SJSA1 (cell line): Measurements from ENCODE around the gene DDA1. TPM values are rescaled to one million over a fixed set of nuclear protein-coding genes. Genes with fewer than 3 reads are reported as not detected.
"Not testable (repeated sequence)": the region's sequence is repeated elsewhere in the genome, so short reads cannot be mapped to it uniquely, and the experiment has no call there.

Experiments used
- DNase-seq, 2 experiments: peaks; one replicate each; pipeline ENCODE4 v3.0.0-alpha.2; 2015 to 2020; ENCODE audit warnings: low spot score in 2 of 2, low read depth in 1 of 2
- H3K27ac ChIP-seq: fragments of 250-450 bp; sonication (Bioruptor Pico); 2 replicates; pipeline ENCODE4 v1.5.1; 2020; ENCODE audit warnings: mild to moderate bottlenecking, moderate library complexity
- H3K27me3 ChIP-seq: fragments of 250-450 bp; sonication (Bioruptor Pico); replicated peaks from 2 replicates; pipeline ENCODE4 v1.5.1; 2020; ENCODE audit warnings: mild to moderate bottlenecking, moderate library complexity
- H3K36me3 ChIP-seq: fragments of 250-450 bp; sonication (Bioruptor Pico); 2 replicates; pipeline ENCODE4 v1.5.1; 2020; ENCODE audit warnings: mild to moderate bottlenecking
- H3K4me1 ChIP-seq: fragments of 250-450 bp; sonication (Bioruptor Pico); replicated peaks from 2 replicates; pipeline ENCODE4 v1.6.1; 2021; ENCODE audit warnings: mild to moderate bottlenecking
- H3K4me3 ChIP-seq: fragments of 250-450 bp; sonication (Bioruptor Pico); 2 replicates; pipeline ENCODE4 v1.5.1; 2020; ENCODE audit warnings: mild to moderate bottlenecking
- H3K9me3 ChIP-seq: fragments of 250-450 bp; sonication (Bioruptor Pico); replicated peaks from 2 replicates; pipeline ENCODE4 v1.5.1; 2020; ENCODE audit warnings: mild to moderate bottlenecking
- total RNA-seq: library from RNA; depleted of rRNA; stranded (reverse); fragments of >200 nt; shearing (Covaris generic); gene quantifications from 2 replicates; pipeline ENCODE4 v1.2.3, GENCODE V29; 2014; rRNA removed

The DDA1 gene
- 74.7 and 107 TPM in 2 replicates for total RNA-seq

GRCh38 chr19:17309198-17309964 lies at the start of gene DDA1:
DDA1 (plus strand) TSS chr19:17309563; CDS start chr19:17309655, 92 bp downstream.
- Histone ChIP-seq H3K4me1 (peaks cover 33% of the 10 kb centered on the region), H3K4me3 (peak within 1 kb of the TSS; percentile 69)
- DNase-seq: peak; percentile 97 to 100

GRCh38 chr19:17259934-17260333 lies 49.4 kb upstream of the DDA1 start:
- H3K4me3 ChIP-seq: no peak overlapping the region
- H3K9me3 ChIP-seq: no peaks in the 10 kb centered on the region
- H3K4me1 ChIP-seq: no peaks in the 10 kb centered on the region
- no peak overlapping the region for H3K27ac ChIP-seq
- DNase-seq: no peak
- no peaks in the 10 kb centered on the region for H3K27me3 ChIP-seq
- no peaks in the 10 kb centered on the region for H3K36me3 ChIP-seq

More at GRCh38 chr19:17309198-17309964, at the start of gene DDA1:
- Histone ChIP-seq H3K9me3 (no peaks in the 10 kb centered on the region), H3K27ac (peak within 1 kb of the TSS; percentile 53), H3K36me3 (peaks cover 37% of the 10 kb centered on the region), H3K27me3 (no peaks in the 10 kb centered on the region)

- Histone ChIP-seq H3K9me3 (no peaks in the 10 kb centered on the region), H3K27ac (no peak overlapping the region), H3K36me3 (no peaks in the 10 kb centered on the region), H3K4me1 (no peaks in the 10 kb centered on the region), H3K4me3 (no peak overlapping the region), H3K27me3 (no peaks in the 10 kb centered on the region)
- peak; percentile 64 to 83 for DNase-seq
Observed at GRCh38 chr19:17260842-17261325, 48.5 kb upstream of the DDA1 start.

GRCh38 chr19:17262557-17262956 lies 46.8 kb upstream of the DDA1 start:
- no peak for DNase-seq
- no peaks in the 10 kb centered on the region for H3K9me3 ChIP-seq
- no peak overlapping the region for H3K4me3 ChIP-seq
- no peak overlapping the region for H3K27ac ChIP-seq
- no peaks in the 10 kb centered on the region for H3K4me1 ChIP-seq
- no peaks in the 10 kb centered on the region for H3K27me3 ChIP-seq
- no peaks in the 10 kb centered on the region for H3K36me3 ChIP-seq

GRCh38 chr19:17263712-17264640 lies 45.4 kb upstream of the DDA1 start:
- peaks cover 6% of the 10 kb centered on the region for H3K36me3 ChIP-seq
- H3K4me3 ChIP-seq: no peak overlapping the region
- no peaks in the 10 kb centered on the region for H3K9me3 ChIP-seq
- H3K27me3 ChIP-seq: no peaks in the 10 kb centered on the region
- H3K27ac ChIP-seq: no peak overlapping the region
- DNase-seq: no peak
- peaks cover 5% of the 10 kb centered on the region for H3K4me1 ChIP-seq

GRCh38 chr19:17264641-17264979 lies 44.8 kb upstream of the DDA1 start, which contains the start of gene USHBP1:
USHBP1 (minus strand) TSS chr19:17264745; CDS start chr19:17264299, 446 bp downstream.
- Histone ChIP-seq H3K36me3 (peaks cover 13% of the 10 kb centered on the region), H3K4me1 (peaks cover 5% of the 10 kb centered on the region), H3K4me3 (no peak within 1 kb of the TSS), H3K27me3 (no peaks in the 10 kb centered on the region), H3K9me3 (no peaks in the 10 kb centered on the region), H3K27ac (no peak within 1 kb of the TSS)
- no peak for DNase-seq

GRCh38 chr19:17266026-17266425 lies 43.3 kb upstream of the DDA1 start:
- H3K27ac ChIP-seq: no peak overlapping the region
- H3K27me3 ChIP-seq: no peaks in the 10 kb centered on the region
- H3K9me3 ChIP-seq: no peaks in the 10 kb centered on the region
- peaks cover 5% of the 10 kb centered on the region for H3K4me1 ChIP-seq
- no peak for DNase-seq
- H3K36me3 ChIP-seq: peaks cover 22% of the 10 kb centered on the region
- no peak overlapping the region for H3K4me3 ChIP-seq

- Histone ChIP-seq H3K27me3 (no peaks in the 10 kb centered on the region), H3K36me3 (peaks cover 27% of the 10 kb centered on the region), H3K27ac (no peak overlapping the region), H3K4me1 (peaks cover 5% of the 10 kb centered on the region), H3K4me3 (no peak overlapping the region), H3K9me3 (no peaks in the 10 kb centered on the region)
- no peak for DNase-seq
Observed at GRCh38 chr19:17266589-17266974, 42.8 kb upstream of the DDA1 start.

GRCh38 chr19:17266975-17267788 lies 42.2 kb upstream of the DDA1 start, which contains the start of gene BABAM1:
BABAM1 (plus strand) TSS chr19:17267443; CDS start chr19:17268807, 1,364 bp downstream.
- H3K4me1 ChIP-seq: peaks cover 5% of the 10 kb centered on the region
- peak within 1 kb of the TSS; percentile 37 for H3K27ac ChIP-seq
- H3K36me3 ChIP-seq: peaks cover 33% of the 10 kb centered on the region
- DNase-seq: peak; percentile 98 to 99
- peak within 1 kb of the TSS; percentile 66 for H3K4me3 ChIP-seq
- H3K9me3 ChIP-seq: no peaks in the 10 kb centered on the region
- H3K27me3 ChIP-seq: no peaks in the 10 kb centered on the region

- DNase-seq: no peak
Observed at GRCh38 chr19:17268754-17269153, 40.6 kb upstream of the DDA1 start.

GRCh38 chr19:17274892-17275291 lies 34.5 kb upstream of the DDA1 start:
- DNase-seq, H3K4me1 ChIP-seq, H3K4me3 ChIP-seq, H3K27me3 ChIP-seq, H3K9me3 ChIP-seq, H3K27ac ChIP-seq: not testable (repeated sequence)
- peaks cover 78% of the 10 kb centered on the region for H3K36me3 ChIP-seq

More at GRCh38 chr19:17268754-17269153, 40.6 kb upstream of the DDA1 start:
- no peak overlapping the region for H3K4me3 ChIP-seq
- no peaks in the 10 kb centered on the region for H3K27me3 ChIP-seq
- no peak overlapping the region for H3K27ac ChIP-seq
- H3K4me1 ChIP-seq: peaks cover 5% of the 10 kb centered on the region
- peaks cover 47% of the 10 kb centered on the region for H3K36me3 ChIP-seq
- H3K9me3 ChIP-seq: no peaks in the 10 kb centered on the region

GRCh38 chr19:17275441-17276175 lies 33.8 kb upstream of the DDA1 start:
- Histone ChIP-seq H3K4me3 (no peak overlapping the region), H3K4me1 (no peaks in the 10 kb centered on the region), H3K27me3 (no peaks in the 10 kb centered on the region), H3K36me3 (peaks cover 71% of the 10 kb centered on the region), H3K9me3 (no peaks in the 10 kb centered on the region), H3K27ac (no peak overlapping the region)
- DNase-seq: no peak
